Endothelial cell of umbilical vein (primary cell): ENCODE results near the gene DOCK1. TPM values are rescaled to one million over a fixed set of nuclear protein-coding genes. Genes with fewer than 3 reads are reported as not detected.

Experiments
- BruUV-seq: library from RNA; stranded (reverse); fragments of 400-500 nt; replicated peaks from 2 replicates; lab custom pipeline; 2021; lab: Mats Ljungman, UMichigan
- CTCF ChIA-PET: fragments of 300-600, 350-600 bp; sonication (Branson Sonifier 250); formaldehyde crosslinking; loops from one replicate; lab custom pipeline; 2021; ENCODE audit warnings: antibody characterized with exemption, inconsistent platforms; lab: Charles Lee
- POLR2A ChIA-PET: fragments of 300-600, 350-600 bp; sonication (Branson Sonifier 250); formaldehyde crosslinking; loops from one replicate; lab custom pipeline; 2021; ENCODE audit warnings: antibody characterized with exemption, inconsistent platforms; lab: Charles Lee
- DNase-seq: peaks from one replicate; pipeline ENCODE4 v3.0.0-alpha.2; 2011; ENCODE audit warnings: low read depth, low spot score
- FAIRE-seq: peaks from 2 replicates; lab custom pipeline; 2011; peaks lifted over from hg19 to GRCh38; lab: Jason Lieb, UNC
- H2AFZ ChIP-seq: 2 replicates; pipeline ENCODE4 v1.6.0; 2012; ENCODE audit warnings: low read depth, low read length, control low read depth, inconsistent platforms
- H3K27ac ChIP-seq: 2 replicates; pipeline ENCODE4 v1.5.1; 2011; ENCODE audit warnings: low read depth, mild to moderate bottlenecking, control low read depth, low read length, moderate library complexity; ENCODE audit not compliant: insufficient read depth
- H3K27me3 ChIP-seq, 2 experiments: 2 replicates each; pipeline versions ENCODE4 v1.6.0 to v1.6.1; 2011; ENCODE audit warnings: low read length in 2 of 2, mixed read lengths in 1 of 2; ENCODE audit not compliant: control insufficient read depth in 2 of 2, insufficient read depth in 2 of 2
- H3K36me3 ChIP-seq, 2 experiments: 2 replicates in 1 of 2; 3 replicates in 1 of 2; pipeline ENCODE4 v1.5.1; 2011; ENCODE audit warnings: low read length in 2 of 2, mild to moderate bottlenecking in 1 of 2, moderate library complexity in 1 of 2; ENCODE audit not compliant: control insufficient read depth in 2 of 2, insufficient read depth in 2 of 2; ENCODE audit errors: extremely low read depth in 1 of 2
- H3K4me1 ChIP-seq: 3 replicates; pipeline ENCODE4 v1.5.1; 2011; ENCODE audit warnings: mild to moderate bottlenecking, low read length; ENCODE audit not compliant: control insufficient read depth, insufficient read depth; ENCODE audit errors: extremely low read depth
- H3K4me2 ChIP-seq: 2 replicates; pipeline ENCODE4 v1.6.1; 2011; ENCODE audit warnings: low read length, control low read depth, mixed read lengths; ENCODE audit not compliant: insufficient read depth
- H3K4me3 ChIP-seq, 3 experiments: fragments of 200-600 bp in 1 of 3; sonication (generic), shearing (Covaris generic) in 1 of 3; replicated peaks in 1 of 3; 2 replicates each; pipeline ENCODE4 v1.5.1; 2011 to 2016; ENCODE audit warnings: control low read depth in 3 of 3, low read length in 3 of 3, mild to moderate bottlenecking in 2 of 3, inconsistent platforms in 1 of 3, low read depth in 1 of 3, moderate library complexity in 1 of 3; ENCODE audit not compliant: insufficient read depth in 1 of 3
- H3K79me2 ChIP-seq: 2 replicates; pipeline ENCODE4 v1.6.0; 2012; ENCODE audit warnings: low read length, inconsistent platforms; ENCODE audit not compliant: control insufficient read depth, insufficient read depth
- H3K9ac ChIP-seq: replicated peaks from 2 replicates; pipeline ENCODE3; 2011; ENCODE audit warnings: low read length, control low read depth; ENCODE audit not compliant: insufficient read depth; ENCODE audit errors: extremely low read depth
- H3K9me1 ChIP-seq: replicated peaks from 3 replicates; pipeline ENCODE4 v1.6.0; 2011; ENCODE audit warnings: mild to moderate bottlenecking, low read length; ENCODE audit not compliant: control insufficient read depth, insufficient read depth; ENCODE audit errors: extremely low read depth
- H3K9me3 ChIP-seq: replicated peaks from 2 replicates; pipeline ENCODE4 v1.5.1; 2012; ENCODE audit warnings: low read length, inconsistent platforms; ENCODE audit not compliant: control insufficient read depth, insufficient read depth
- H4K20me1 ChIP-seq: replicated peaks from 2 replicates; pipeline ENCODE3; 2011; ENCODE audit warnings: mild to moderate bottlenecking, low read length; ENCODE audit not compliant: control insufficient read depth, insufficient read depth; ENCODE audit errors: extremely low read depth
- EZH2 ChIP-seq: IDR thresholded peaks from 2 replicates; pipeline ENCODE4 v1.6.1; 2012; ENCODE audit warnings: borderline replicate concordance, low read depth, mild to moderate bottlenecking, moderate library complexity, low read length, inconsistent platforms; ENCODE audit not compliant: severe bottlenecking
- FOS ChIP-seq: IDR thresholded peaks from 2 replicates; pipeline ENCODE4 v1.6.1; 2011; ENCODE audit warnings: mild to moderate bottlenecking, low read length, moderate library complexity, borderline replicate concordance; ENCODE audit not compliant: insufficient read depth
- GATA2 ChIP-seq: IDR thresholded peaks from 2 replicates; pipeline ENCODE4 v1.7.0; 2011; ENCODE audit warnings: low read depth, mild to moderate bottlenecking, moderate library complexity, mixed read lengths, low read length; ENCODE audit not compliant: insufficient read length, insufficient read depth
- JUN ChIP-seq: IDR thresholded peaks from 2 replicates; pipeline ENCODE4 v1.6.1; 2011; ENCODE audit warnings: borderline replicate concordance, low read depth; ENCODE audit not compliant: insufficient read length, insufficient read depth
- MYC ChIP-seq: IDR thresholded peaks from one replicate; pipeline ENCODE4 v1.6.1; 2011; ENCODE audit warnings: mild to moderate bottlenecking, low read depth, low read length
- POLR2A ChIP-seq: IDR thresholded peaks from 2 replicates; pipeline ENCODE4 v1.6.1; 2012; ENCODE audit warnings: low read depth, mild to moderate bottlenecking, control low read depth, low read length
- POLR2AphosphoS5 ChIP-seq: IDR thresholded peaks from 2 replicates; pipeline ENCODE4 v1.6.1; 2012; ENCODE audit warnings: low read depth, mild to moderate bottlenecking, control low read depth, low read length, moderate library complexity; ENCODE audit not compliant: insufficient read depth
- dilution Hi-C: fragments of 300-500 bp; cut with MboI; formaldehyde crosslinking; loops from one replicate; pipeline ENCODE4 v1.15.0; 2019; ENCODE audit warnings: low sequenced_read_pairs; ENCODE audit not compliant: extremely low pct_ligation_motif_present
- intact Hi-C: fragments of 100-400 bp; cut with micrococcal nuclease; formaldehyde crosslinking; loops from one replicate; pipeline ENCODE4 v1.10.0; 2022
- polyA plus RNA-seq, 4 experiments: library from polyadenylated mRNA; depleted of rRNA in 3 of 4; stranded (reverse) in 3 of 4; unstranded in 1 of 4; fragments of >200 nt; gene quantifications; 2 replicates each; pipeline versions ENCODE4 v1.2.1 to v1.2.3, GENCODE V29; 2011 to 2012; ENCODE audit warnings: missing spikeins in 1 of 4
- total RNA-seq: library from RNA; stranded (reverse); gene quantifications from 2 replicates; pipeline ENCODE4 v1.2.3, GENCODE V29; 2021

Gene DOCK1
- total and polyA plus RNA-seq, 2 donors (not counting 3 experiments of a cell fraction or from before 2014, with no cell fraction given) = 22.5 to 83.1 TPM

DNA sequence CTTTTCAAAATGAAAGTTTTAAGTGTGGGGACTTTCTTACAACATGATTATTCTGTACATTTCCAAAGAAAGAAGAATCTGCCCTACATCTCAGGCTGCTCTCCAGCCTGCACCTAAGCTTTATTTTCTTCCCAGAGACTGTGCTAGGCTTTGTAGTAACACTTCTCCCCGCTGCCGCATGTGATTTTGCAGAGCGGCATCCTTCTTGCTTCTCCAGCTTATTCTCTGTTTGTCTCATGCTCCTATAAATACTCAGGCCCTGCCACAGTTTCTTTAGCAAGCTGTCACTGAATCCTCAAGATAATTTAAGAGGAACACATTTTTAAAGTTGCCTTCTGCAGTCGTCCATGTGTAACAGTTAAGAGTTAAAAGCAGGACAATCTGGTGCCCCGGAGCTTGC is 237.6 kb downstream of the DOCK1 start:
- H3K9me1 ChIP-seq = no peaks in the 10 kb centered on the region
- no peaks in the 10 kb centered on the region for H3K79me2 ChIP-seq
- DNase-seq (no peak), FAIRE-seq (no peak)
- TF ChIP-seq GATA2 (no peak), EZH2 (no peak)
- H3K4me2 ChIP-seq = no peak overlapping the region
- H3K36me3 ChIP-seq = peaks cover 0 to 2% of the 10 kb centered on the region in 2 experiments
- no peak overlapping the region for H2AFZ ChIP-seq
- no peak overlapping the region for H3K9ac ChIP-seq
- intact Hi-C loops = loop anchor here (10.0 kb wide), 1 partner anchor 238 kb away; the partner anchor contains the start of gene DOCK1
- no peaks in the 10 kb centered on the region for H3K9me3 ChIP-seq
- no peak overlapping the region for H3K4me3 ChIP-seq
- no peaks in the 10 kb centered on the region for H4K20me1 ChIP-seq
- ChIA-PET CTCF (no interaction called here), POLR2A (no interaction called here)
- dilution Hi-C loops = no loop called here
- H3K27ac ChIP-seq = no peak overlapping the region
- H3K27me3 ChIP-seq = no peaks in the 10 kb centered on the region
- peaks cover 5% of the 10 kb centered on the region for H3K4me1 ChIP-seq
- BruUV-seq = no TSS peak

DNA sequence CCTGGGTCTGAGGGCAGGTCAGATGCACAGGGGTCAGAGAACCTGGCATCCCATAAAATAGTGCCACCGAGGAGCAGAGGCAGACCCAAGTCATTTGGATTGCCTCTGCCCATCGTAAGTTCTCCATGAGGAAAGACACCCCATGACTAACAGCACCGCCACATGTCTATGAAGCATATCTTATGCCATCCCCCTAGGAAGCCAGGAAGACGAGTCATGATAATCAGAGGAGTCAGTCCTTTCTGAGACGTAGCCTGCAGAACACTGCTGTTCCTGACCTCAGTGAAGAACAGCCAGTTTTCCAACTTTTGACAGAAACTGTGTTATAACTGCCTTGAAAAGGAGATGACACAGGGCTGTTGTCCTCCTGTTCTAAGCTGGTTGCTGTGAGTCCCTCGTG is 239.9 kb downstream of the DOCK1 start:
- intact Hi-C loops (loop anchor here (10.0 kb wide), 1 partner anchor 240 kb away; the partner anchor contains the start of gene DOCK1), dilution Hi-C loops (no loop called here)
- H3K4me2 ChIP-seq = no peak overlapping the region
- ChIA-PET CTCF (no interaction called here), POLR2A (no interaction called here)
- H2AFZ ChIP-seq = no peak overlapping the region
- H3K4me1 ChIP-seq = peaks cover 27% of the 10 kb centered on the region
- DNase-seq (peak; percentile 7), FAIRE-seq (no peak)
- no peaks in the 10 kb centered on the region for H4K20me1 ChIP-seq
- H3K9ac ChIP-seq = no peak overlapping the region
- TF ChIP-seq POLR2A (no peak), FOS (peak; percentile 84), POLR2AphosphoS5 (no peak), JUN (no peak), MYC (no peak)
- no peaks in the 10 kb centered on the region for H3K9me3 ChIP-seq
- H3K9me1 ChIP-seq = no peaks in the 10 kb centered on the region
- H3K36me3 ChIP-seq = no peaks in the 10 kb centered on the region
- no peak overlapping the region for H3K4me3 ChIP-seq
- H3K27ac ChIP-seq = no peak overlapping the region
- no peaks in the 10 kb centered on the region for H3K79me2 ChIP-seq
- H3K27me3 ChIP-seq = no peaks in the 10 kb centered on the region
- no TSS peak for BruUV-seq
